Neural progenitor cell (in vitro differentiated cells): ENCODE measurements around the gene NTM. TPM values are rescaled to one million over a fixed set of nuclear protein-coding genes. Genes with fewer than 3 reads are reported as not detected.

Source experiments
- DNase-seq: peaks from one replicate; pipeline ENCODE4 v3.0.0-alpha.2; 2016; ENCODE audit warnings: low spot score
- H2AFZ ChIP-seq: fragments of 200-600 bp; sonication (generic); replicated peaks from 2 replicates; pipeline ENCODE4 v1.6.1; 2016; ENCODE audit warnings: antibody characterized with exemption
- H3F3A ChIP-seq: fragments of 200-600 bp; sonication (generic); 2 replicates; pipeline ENCODE4 v1.6.1; 2016; ENCODE audit warnings: antibody characterized with exemption, low read depth
- H3K27ac ChIP-seq: fragments of 200-600 bp; sonication (generic); 2 replicates; pipeline ENCODE4 v1.5.1; 2016; ENCODE audit warnings: mild to moderate bottlenecking
- H3K27me3 ChIP-seq: fragments of 200-600 bp; sonication (generic); 2 replicates; pipeline ENCODE4 v1.6.1; 2016; ENCODE audit warnings: mild to moderate bottlenecking, moderate library complexity
- H3K36me3 ChIP-seq: fragments of 200-600 bp; sonication (generic); 2 replicates; pipeline ENCODE4 v1.5.1; 2016
- H3K4me1 ChIP-seq: fragments of 200-600 bp; sonication (generic); 2 replicates; pipeline ENCODE4 v1.6.1; 2016; ENCODE audit warnings: mixed run types
- H3K4me2 ChIP-seq: fragments of 200-600 bp; sonication (generic); 2 replicates; pipeline ENCODE4 v1.6.1; 2016
- H3K4me3 ChIP-seq: fragments of 200-600 bp; sonication (generic); 2 replicates; pipeline ENCODE4 v1.5.1; 2016
- H3K79me2 ChIP-seq: fragments of 200-600 bp; sonication (generic); 2 replicates; pipeline ENCODE4 v1.6.1; 2016; ENCODE audit warnings: low read depth
- H3K9ac ChIP-seq: fragments of 200-600 bp; sonication (generic); 2 replicates; pipeline ENCODE4 v1.6.1; 2016
- H3K9me3 ChIP-seq: fragments of 200-600 bp; sonication (generic); 2 replicates; pipeline ENCODE4 v1.5.1; 2016; ENCODE audit warnings: low read depth
- H4K20me1 ChIP-seq: fragments of 200-600 bp; sonication (generic); 2 replicates; pipeline ENCODE4 v1.6.1; 2016; ENCODE audit warnings: low read depth
- H3K27ac Mint-ChIP-seq: 3 replicates; pipeline ENCODE4 v1.8.0; 2021; ENCODE audit warnings: mixed read lengths
- H3K27me3 Mint-ChIP-seq: 2 replicates; pipeline ENCODE4 v1.8.0; 2022; ENCODE audit warnings: low read depth, mild to moderate bottlenecking, inconsistent platforms, moderate library complexity, mixed read lengths; ENCODE audit not compliant: insufficient read depth
- H3K36me3 Mint-ChIP-seq: 3 replicates; pipeline ENCODE4 v1.8.0; 2021; ENCODE audit warnings: mixed read lengths
- H3K4me1 Mint-ChIP-seq: 3 replicates; pipeline ENCODE4 v1.8.0; 2021; ENCODE audit warnings: mixed read lengths
- H3K4me3 Mint-ChIP-seq: 3 replicates; pipeline ENCODE4 v1.8.0; 2021; ENCODE audit warnings: mild to moderate bottlenecking, moderate library complexity, mixed read lengths
- H3K9me3 Mint-ChIP-seq: 3 replicates; pipeline ENCODE4 v1.8.0; 2020; ENCODE audit warnings: mixed read lengths
- CTCF ChIP-seq: fragments of 200-600 bp; sonication (generic); IDR thresholded peaks from 2 replicates; pipeline ENCODE4 v1.5.1; 2017; ENCODE audit warnings: antibody characterized with exemption, mild to moderate bottlenecking
- EZH2 ChIP-seq: fragments of 200-600 bp; sonication (generic); IDR thresholded peaks from 2 replicates; pipeline ENCODE4 v1.6.1; 2017; ENCODE audit warnings: antibody characterized with exemption, mild to moderate bottlenecking, moderate library complexity
- EZH2phosphoT487 ChIP-seq: fragments of 200-600 bp; sonication (generic); IDR thresholded peaks from 2 replicates; pipeline ENCODE4 v1.6.1; 2017; ENCODE audit warnings: antibody characterized with exemption
- total RNA-seq: library from RNA; depleted of rRNA; stranded (reverse); fragments of >200 nt; gene quantifications from 2 replicates; pipeline ENCODE4 v1.2.3, GENCODE V29; 2015; ENCODE audit warnings: low replicate concordance

The NTM gene
- total RNA-seq, 1 donor from 2014 or later = 4.3 TPM

- Histone ChIP-seq H3K4me2 (no peak overlapping the region), H4K20me1 (no peaks in the 10 kb centered on the region), H3K9ac (no peak overlapping the region), H3K79me2 (no peaks in the 10 kb centered on the region), H3K27ac (no peak overlapping the region), H3F3A (peaks cover 37% of the 10 kb centered on the region), H3K36me3 (no peaks in the 10 kb centered on the region), H3K27me3 (no peaks in the 10 kb centered on the region), H3K9me3 (no peaks in the 10 kb centered on the region), H2AFZ (no peak overlapping the region), H3K4me1 (peaks cover 38% of the 10 kb centered on the region), H3K4me3 (no peak overlapping the region)
- Mint-ChIP-seq H3K4me3 (no peak overlapping the region), H3K9me3 (peaks cover 3% of the 10 kb centered on the region), H3K36me3 (no peaks in the 10 kb centered on the region), H3K27ac (peak overlapping the region; percentile 15), H3K4me1 (peaks cover 29% of the 10 kb centered on the region), H3K27me3 (peaks cover 7% of the 10 kb centered on the region)
- no peak for TF ChIP-seq CTCF
- DNase-seq = no peak
These were observed 514.2 kb downstream of the NTM start for GRCh38 chr11:131884461-131885073.

GRCh38 chr11:131885431-131885830 lies 515.0 kb downstream of the NTM start:
- Mint-ChIP-seq H3K9me3 (peaks cover 3% of the 10 kb centered on the region), H3K27me3 (peaks cover 7% of the 10 kb centered on the region), H3K4me3 (no peak overlapping the region), H3K36me3 (no peaks in the 10 kb centered on the region), H3K27ac (no peak overlapping the region), H3K4me1 (peaks cover 22% of the 10 kb centered on the region)
- Histone ChIP-seq H4K20me1 (no peaks in the 10 kb centered on the region), H2AFZ (no peak overlapping the region), H3K36me3 (no peaks in the 10 kb centered on the region), H3K27ac (no peak overlapping the region), H3K4me2 (no peak overlapping the region), H3K4me3 (no peak overlapping the region), H3F3A (peaks cover 43% of the 10 kb centered on the region), H3K4me1 (peaks cover 38% of the 10 kb centered on the region), H3K9ac (no peak overlapping the region), H3K79me2 (no peaks in the 10 kb centered on the region), H3K9me3 (no peaks in the 10 kb centered on the region), H3K27me3 (no peaks in the 10 kb centered on the region)
- no peak for DNase-seq
- TF ChIP-seq EZH2 (no peak), CTCF (no peak), EZH2phosphoT487 (no peak)

GRCh38 chr11:131886201-131886600 lies 515.8 kb downstream of the NTM start:
- Histone ChIP-seq H3K36me3 (no peaks in the 10 kb centered on the region), H3K4me1 (peaks cover 40% of the 10 kb centered on the region), H3K27me3 (no peaks in the 10 kb centered on the region), H3K27ac (no peak overlapping the region), H3K9me3 (no peaks in the 10 kb centered on the region), H2AFZ (no peak overlapping the region), H3K4me3 (no peak overlapping the region), H3K79me2 (no peaks in the 10 kb centered on the region), H3K9ac (no peak overlapping the region), H3F3A (peaks cover 46% of the 10 kb centered on the region), H4K20me1 (no peaks in the 10 kb centered on the region), H3K4me2 (peak overlapping the region; percentile 7)
- DNase-seq = no peak
- Mint-ChIP-seq H3K4me3 (no peak overlapping the region), H3K4me1 (peaks cover 15% of the 10 kb centered on the region), H3K36me3 (no peaks in the 10 kb centered on the region), H3K27me3 (peaks cover 7% of the 10 kb centered on the region), H3K27ac (no peak overlapping the region), H3K9me3 (peaks cover 3% of the 10 kb centered on the region)
- TF ChIP-seq EZH2phosphoT487 (no peak), EZH2 (no peak), CTCF (no peak)
